Femur (tissue), 1 donor: ENCODE data around the gene MAN2B1.
"Not testable (repeated sequence)": the region's sequence is repeated elsewhere in the genome, so short reads cannot be mapped to it uniquely, and the experiment has no call there.

Source experiments
- DNase-seq: peaks from one replicate; pipeline ENCODE4 v3.0.0-alpha.2; 2017

MAN2B1 gene

DNA sequence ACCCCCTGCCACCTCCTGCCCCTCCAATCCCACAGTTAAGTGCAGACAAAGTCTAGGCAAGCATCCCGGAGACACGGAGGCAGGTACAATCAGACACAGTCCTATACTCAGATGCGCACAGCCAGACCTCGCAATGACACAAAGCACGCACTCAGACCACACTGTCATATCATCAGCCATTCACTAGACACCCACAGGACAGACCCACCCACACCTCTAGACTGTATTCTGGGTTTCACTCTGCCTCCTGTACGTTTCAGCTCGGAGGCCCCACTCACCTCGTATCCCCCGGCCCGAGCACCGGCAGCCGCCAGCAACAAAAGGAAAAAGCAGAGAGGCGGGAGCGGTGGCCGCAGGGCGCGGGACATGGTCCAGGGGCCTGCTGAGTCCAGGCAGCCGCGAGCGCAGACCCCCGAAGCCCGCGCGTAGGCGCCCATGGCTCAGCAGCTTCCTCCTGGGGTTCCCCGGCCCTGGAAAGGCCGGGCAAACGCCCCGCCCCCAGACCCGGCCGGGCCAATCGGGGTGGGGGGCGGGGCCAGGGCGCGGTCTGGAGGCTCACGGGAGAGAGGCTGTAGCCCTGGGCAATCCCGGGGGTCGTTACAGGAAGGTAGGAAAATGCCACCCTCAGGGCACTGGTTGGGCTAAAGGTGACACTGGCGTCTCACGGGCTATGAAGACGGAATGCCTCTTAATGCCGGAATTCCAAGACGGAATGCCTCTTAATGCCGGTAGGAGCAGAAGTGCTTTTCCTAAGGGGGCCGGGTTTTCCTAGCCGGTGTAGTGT is at the start of gene MAN2B1, which contains the start of gene WDR83:
MAN2B1 (minus strand) TSS at position 478 of the 784 bp plus-strand sequence; CDS start at position 437, 41 bp downstream.
WDR83 (plus strand) TSS at position 543 of the 784 bp plus-strand sequence. CDS start 2,984 bp downstream, outside the sequence.
- DNase-seq = peak; percentile 87

GRCh38 chr19:12715929-12716328 is 49.4 kb upstream of the MAN2B1 start:
- no peak for DNase-seq

DNA sequence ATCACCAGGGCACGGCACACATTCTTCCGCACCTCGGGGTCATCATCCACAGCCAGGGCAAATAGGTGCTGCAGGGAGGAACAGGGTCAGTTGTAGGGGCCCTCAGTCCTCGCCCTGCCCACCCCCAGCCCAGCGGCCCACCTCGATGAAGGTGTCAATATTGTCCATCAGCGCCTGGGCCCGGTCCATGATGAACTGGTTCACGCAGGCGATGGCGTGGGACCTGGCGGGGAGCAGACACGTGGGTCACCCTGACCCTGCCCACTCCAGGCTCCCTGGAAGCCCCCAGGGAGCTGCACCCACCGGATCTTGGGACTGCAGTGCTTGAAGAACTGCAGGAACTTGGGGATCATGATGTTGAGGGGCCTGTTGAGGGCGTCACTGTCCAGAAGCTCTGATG is 48.6 kb upstream of the MAN2B1 start:
- no peak for DNase-seq

- not testable (repeated sequence) for DNase-seq
Observed at GRCh38 chr19:12713304-12713703, 46.8 kb upstream of the MAN2B1 start.

- not testable (repeated sequence) for DNase-seq
Observed at GRCh38 chr19:12712077-12712476, 45.5 kb upstream of the MAN2B1 start.

GRCh38 chr19:12711187-12711586 is 44.6 kb upstream of the MAN2B1 start:
- DNase-seq = no peak

DNA sequence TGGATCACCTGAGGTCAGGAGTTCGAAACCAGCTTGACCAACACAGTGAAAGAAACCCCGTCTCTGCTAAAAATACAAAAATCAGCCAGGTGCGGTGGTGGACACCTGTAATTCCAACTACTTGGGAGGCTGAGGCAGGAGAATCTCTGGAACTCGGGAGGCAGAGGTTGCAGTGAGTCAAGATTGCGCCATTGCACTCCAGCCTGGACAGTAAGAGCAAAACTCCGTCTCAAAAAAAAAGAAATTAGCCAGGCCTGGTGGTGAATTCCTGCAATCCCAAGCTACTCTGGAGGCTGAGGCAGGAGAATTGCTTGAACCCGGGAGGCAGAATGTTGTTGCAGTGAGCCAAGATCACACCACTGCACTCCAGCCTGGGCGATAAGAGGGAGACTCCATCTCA is 42.1 kb upstream of the MAN2B1 start:
- DNase-seq = no peak

- no peak for DNase-seq
Observed at GRCh38 chr19:12706332-12706718, 39.8 kb upstream of the MAN2B1 start.

- no peak for DNase-seq
Observed at GRCh38 chr19:12705654-12706331, 39.3 kb upstream of the MAN2B1 start.

DNA sequence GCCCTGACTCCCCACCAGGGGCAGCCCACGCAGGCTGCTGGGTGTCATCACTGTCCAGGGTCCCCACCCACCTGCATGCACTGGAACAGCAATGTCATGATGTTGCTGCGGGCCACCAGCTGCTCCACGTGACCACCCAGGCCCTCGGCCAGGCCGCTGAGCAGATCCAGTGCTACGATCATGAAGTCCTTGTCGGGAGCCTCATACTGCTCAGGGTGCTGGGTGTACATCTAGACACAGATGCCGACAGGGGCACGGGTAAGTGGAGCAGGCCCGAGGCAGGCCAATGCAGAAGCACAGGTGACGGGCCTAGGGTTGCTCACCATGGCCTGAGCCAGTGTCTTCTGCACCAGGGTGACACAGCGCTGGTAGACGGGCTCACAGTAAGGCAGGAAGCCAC is 38.6 kb upstream of the MAN2B1 start:
- DNase-seq = no peak

DNA sequence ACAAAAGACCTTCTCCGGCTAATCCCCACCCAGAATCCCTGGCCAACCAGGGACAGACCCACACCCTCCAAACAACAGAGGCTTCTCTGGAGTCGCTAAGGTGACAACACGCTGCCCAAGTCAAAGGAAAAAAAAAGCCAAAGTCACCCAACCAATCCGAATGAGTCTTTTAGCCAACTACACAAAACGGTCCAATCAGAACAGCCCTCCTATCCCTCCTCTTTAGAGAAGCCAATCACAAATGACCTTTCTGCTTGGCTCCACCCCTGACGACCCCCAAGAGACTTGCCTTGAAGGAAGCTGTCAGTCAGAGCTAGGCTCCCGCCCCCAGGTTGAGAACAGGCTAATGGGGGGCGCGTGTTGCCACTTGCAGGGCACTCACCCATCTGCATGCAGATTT is 36.5 kb upstream of the MAN2B1 start:
- no peak for DNase-seq

DNA sequence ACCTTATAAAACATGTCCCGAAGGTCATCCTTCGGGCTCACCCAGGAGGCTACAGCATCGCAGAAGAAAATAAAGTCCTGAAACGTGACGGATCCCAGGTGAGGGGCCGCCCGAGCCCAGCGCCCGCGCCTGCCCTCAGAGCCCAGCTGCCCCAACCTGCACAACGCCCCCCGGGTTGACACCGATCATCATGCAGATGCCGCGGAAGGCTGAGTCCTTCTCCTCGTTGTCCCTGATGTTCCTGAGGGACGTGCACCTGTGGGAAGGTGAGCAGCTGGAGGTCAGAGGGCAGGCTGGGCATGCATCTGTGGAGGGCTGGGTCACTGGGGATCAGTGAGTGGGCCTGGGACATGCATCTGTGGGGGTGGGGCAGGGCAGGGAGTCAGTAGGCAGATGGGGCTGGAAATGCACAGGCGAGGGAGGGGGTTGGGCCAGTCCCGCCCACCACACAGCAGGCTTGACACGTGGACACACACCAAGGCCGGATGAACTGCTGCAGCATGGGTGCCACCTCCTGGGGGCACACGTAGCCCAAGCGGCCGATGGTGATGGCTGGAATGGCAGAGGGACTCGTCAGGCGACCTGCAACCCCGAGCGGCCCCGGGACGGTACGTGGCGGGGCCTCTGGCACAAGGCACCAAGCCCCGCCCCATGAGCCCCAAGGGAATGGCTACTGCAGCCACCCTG is 35.2 kb upstream of the MAN2B1 start:
- no peak for DNase-seq

DNA sequence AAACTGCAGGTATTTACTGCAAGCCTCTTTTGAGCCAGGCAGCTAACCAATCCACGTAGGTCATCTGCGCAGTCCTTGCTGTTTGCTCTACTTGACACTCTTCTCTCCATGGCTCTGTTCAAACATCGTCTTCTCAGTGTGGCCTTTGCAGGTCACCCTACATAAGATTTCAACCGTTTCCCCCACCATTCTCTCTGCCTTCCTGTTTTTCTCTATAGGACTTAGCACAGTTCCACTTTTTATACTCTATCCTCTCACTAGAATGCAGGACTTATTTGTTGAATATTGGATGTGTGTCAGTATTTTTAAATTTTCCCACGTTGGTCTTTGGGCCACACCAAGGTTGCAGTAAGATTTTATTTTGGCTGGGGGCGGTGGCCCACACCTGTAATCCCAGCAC is 31.6 kb upstream of the MAN2B1 start:
- no peak for DNase-seq

DNA sequence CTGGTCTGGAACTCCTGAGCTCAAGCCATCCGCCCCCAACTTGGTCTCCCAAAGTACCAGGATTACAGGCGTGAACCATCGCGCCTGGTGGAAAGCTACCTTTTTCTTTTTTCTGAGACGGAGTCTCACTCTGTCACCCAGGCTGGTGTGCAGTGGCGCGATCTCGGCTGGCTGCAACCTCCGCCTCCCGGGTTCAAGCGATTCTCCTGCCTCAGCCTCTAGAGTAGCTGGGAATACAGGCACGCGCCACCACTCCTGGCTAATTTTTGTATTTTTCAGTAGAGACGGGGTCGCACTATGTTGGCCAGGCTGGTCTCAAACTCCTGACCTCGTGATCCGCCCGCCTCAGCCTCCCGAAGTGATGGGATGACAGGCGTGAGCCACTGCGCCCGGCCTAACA is 30.9 kb upstream of the MAN2B1 start:
- DNase-seq = not testable (repeated sequence)

DNA sequence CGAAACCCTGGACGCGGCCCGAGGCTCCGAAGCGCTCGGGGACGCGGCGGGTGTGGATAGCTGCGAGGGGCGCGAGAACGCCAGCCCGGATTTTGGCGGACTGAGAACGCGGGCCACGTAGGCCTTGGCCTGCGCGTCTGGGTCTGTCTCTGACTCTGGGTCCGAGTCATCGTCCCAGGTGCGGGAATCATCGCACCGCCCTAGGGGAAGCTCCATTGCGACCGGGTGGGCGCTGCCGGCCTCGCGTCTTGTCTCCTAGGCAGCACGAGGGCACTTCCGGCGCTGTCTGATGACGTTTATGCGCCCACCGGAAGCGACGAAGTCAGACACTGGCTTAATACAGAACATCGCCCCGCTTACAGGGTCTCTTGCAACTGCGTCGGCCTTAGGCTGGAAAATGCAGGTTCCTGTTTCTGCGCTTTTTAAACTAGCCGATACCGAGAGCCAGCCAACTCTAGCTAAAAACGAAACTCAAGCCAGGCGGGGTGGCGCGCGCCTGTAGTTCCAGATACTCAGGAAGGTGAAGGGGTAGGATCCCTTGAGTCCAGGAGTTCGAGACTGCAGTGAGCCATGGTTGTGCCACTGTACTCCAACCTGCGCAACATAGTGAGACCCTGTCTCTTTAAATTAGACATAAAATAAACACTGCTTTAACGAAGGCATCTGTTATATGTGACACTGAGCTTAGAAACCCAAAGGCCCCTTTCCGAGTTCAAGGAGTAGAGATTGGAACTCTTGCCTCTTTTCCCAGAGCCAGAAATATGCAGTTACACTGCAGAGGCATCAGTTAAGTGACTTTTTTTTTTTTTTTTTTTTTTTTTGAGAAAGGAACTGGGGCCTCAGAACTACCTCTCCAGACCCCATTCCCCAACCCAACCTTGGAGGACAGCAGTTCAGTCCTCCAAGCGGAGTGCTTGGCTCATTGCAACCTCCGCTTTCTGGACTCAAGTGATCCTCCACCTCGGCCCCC is 30.1 kb upstream of the MAN2B1 start, which contains the start of gene FBXW9:
FBXW9 (minus strand) TSS at position 266 of the 970 bp plus-strand sequence; CDS start at position 216, 50 bp downstream.
- peak; percentile 98 for DNase-seq

DNA sequence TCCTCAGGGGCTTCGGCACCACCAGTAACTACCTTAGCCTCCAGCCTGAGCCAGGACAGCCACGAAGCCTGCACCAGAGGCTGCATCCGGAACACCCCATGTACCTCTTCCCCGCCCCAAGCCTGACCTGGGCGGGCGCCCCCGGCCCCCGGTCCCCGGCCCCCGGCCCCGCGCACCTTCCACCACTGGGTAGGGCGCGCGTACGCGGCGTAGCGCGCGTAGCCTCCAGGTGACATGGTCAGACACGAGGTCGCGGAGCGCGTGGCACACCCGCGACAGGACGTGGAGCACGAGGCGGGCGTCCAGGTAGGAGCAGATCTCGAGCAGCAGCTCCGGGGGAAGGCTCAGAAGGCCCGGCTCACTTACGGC is 29.4 kb upstream of the MAN2B1 start:
- no peak for DNase-seq

GRCh38 chr19:12695514-12695913 is 29.0 kb upstream of the MAN2B1 start:
- no peak for DNase-seq

DNA sequence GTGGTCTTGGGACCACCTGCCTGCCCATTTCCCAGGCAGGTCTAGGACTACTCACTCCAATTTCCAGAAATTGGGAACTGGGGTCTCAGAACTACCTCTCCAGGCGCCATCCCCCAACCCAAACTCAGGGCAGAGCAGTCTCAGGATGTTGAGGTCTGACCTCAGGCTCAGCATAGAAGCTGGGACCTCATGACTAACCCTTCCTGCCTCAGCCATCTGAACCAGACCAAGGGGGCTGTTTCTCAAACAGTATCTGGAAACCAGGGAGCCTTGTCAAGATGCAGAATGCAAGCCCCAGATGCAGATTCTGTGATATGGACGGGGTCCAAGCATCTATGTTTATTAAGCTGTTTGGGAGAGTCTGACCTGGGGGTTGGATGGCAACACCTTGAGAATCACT is 28.6 kb upstream of the MAN2B1 start:
- DNase-seq = no peak

DNA sequence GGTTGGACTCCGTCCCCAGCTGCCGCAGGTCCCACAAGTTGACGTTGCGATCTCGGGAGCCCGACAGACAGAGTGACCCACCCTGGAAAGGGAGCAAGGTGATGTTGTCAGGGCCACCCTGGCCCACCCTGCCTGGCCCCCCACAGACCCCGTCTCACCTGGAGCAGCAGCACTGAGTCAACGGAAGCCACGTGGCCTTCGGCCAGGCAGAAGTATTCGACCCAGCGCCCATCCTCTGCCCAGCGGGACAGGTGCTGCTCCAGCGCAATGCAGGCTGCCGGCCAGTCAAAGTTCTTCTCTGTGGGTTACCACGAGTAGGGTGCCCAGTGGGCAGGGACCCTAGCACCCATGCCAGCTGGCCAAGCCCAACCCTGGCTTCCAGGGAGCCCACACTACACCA is 28.1 kb upstream of the MAN2B1 start:
- no peak for DNase-seq

GRCh38 chr19:12692960-12693359 is 26.4 kb upstream of the MAN2B1 start:
- DNase-seq = no peak

- no peak for DNase-seq
Observed at GRCh38 chr19:12689581-12690216, 23.2 kb upstream of the MAN2B1 start.

DNA sequence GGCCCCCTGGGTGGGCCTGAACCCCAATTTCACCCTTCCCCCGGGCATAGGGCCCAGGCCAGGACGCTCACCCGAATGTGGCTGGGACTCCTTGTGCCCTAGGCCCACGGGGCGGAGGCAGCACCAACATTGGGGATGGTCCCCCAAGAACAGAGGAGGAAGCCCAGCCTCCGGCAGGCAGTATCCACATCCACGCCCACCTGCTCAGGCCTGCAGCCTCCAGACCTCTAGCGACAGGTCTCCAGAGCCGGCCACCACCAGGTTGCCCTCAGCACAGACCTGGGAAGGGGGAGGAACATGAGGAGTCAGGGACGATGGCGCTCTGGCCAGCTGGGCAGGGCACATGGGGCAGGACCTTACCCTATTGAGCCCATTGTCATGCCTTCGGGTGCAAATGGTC is 22.5 kb upstream of the MAN2B1 start:
- DNase-seq = no peak
